WERI-Rb-1 (cell line): Measurements from ENCODE around the gene EEFSEC.

Experiments
- DNase-seq: peaks from one replicate; pipeline ENCODE4 v3.0.0-alpha.2; 2020
- H3K27ac ChIP-seq: fragments of 250-450 bp; sonication (Bioruptor Pico); 2 replicates; pipeline ENCODE4 v1.5.1; 2020; ENCODE audit warnings: mild to moderate bottlenecking, moderate library complexity
- H3K27me3 ChIP-seq: fragments of 250-450 bp; sonication (Bioruptor Pico); 2 replicates; pipeline ENCODE4 v1.5.1; 2021; ENCODE audit warnings: mild to moderate bottlenecking, low read depth, moderate library complexity; ENCODE audit not compliant: insufficient read depth, severe bottlenecking
- H3K36me3 ChIP-seq: fragments of 250-450 bp; sonication (Bioruptor Pico); 2 replicates; pipeline ENCODE4 v1.5.1; 2020; ENCODE audit warnings: mild to moderate bottlenecking, moderate library complexity
- H3K4me3 ChIP-seq: 2 replicates; pipeline ENCODE4 v1.5.1; 2011; ENCODE audit warnings: low read depth, mild to moderate bottlenecking, control low read depth, low read length
- H3K9me3 ChIP-seq: fragments of 250-450 bp; sonication (Bioruptor Pico); 2 replicates; pipeline ENCODE4 v1.5.1; 2021; ENCODE audit warnings: mild to moderate bottlenecking, moderate library complexity; ENCODE audit not compliant: severe bottlenecking
- CTCF ChIP-seq: IDR thresholded peaks from 2 replicates; pipeline ENCODE4 v1.5.1; 2011; ENCODE audit warnings: low read depth, mild to moderate bottlenecking, control low read depth, inconsistent platforms, low read length

EEFSEC gene

DNA sequence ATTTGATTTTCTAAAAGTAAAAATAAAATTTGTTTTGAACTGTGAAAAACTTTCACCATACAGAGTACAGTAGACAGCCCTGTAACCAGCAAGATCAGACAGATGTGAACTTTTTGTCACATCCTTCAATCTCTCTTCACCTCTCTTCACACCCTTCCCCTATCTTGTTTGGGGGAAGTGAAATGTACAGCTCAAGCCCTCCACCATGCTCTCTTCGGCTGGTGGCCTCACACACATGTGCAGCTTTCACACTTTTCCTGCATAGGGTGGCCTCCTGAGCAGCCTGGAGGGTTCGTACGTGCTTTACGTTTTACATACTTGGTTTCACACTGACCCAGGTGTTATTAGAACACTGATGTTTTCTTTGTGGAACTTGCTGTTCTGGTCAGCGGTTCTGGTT is 227.0 kb downstream of the EEFSEC start:
- Histone ChIP-seq H3K36me3 (no peaks in the 10 kb centered on the region), H3K4me3 (no peak overlapping the region), H3K27ac (no peak overlapping the region), H3K9me3 (no peaks in the 10 kb centered on the region), H3K27me3 (no peaks in the 10 kb centered on the region)
- no peak for DNase-seq
- no peak for TF ChIP-seq CTCF

GRCh38 chr3:128380719-128381118 is 227.4 kb downstream of the EEFSEC start:
- no peak for DNase-seq
- TF ChIP-seq CTCF = no peak
- no peak overlapping the region for H3K4me3 ChIP-seq
- H3K27me3 ChIP-seq = no peaks in the 10 kb centered on the region
- H3K27ac ChIP-seq = no peak overlapping the region
- no peaks in the 10 kb centered on the region for H3K36me3 ChIP-seq
- no peaks in the 10 kb centered on the region for H3K9me3 ChIP-seq

GRCh38 chr3:128381609-128382008 is 228.3 kb downstream of the EEFSEC start:
- DNase-seq = no peak
- Histone ChIP-seq H3K36me3 (no peaks in the 10 kb centered on the region), H3K4me3 (no peak overlapping the region), H3K9me3 (no peaks in the 10 kb centered on the region), H3K27me3 (no peaks in the 10 kb centered on the region), H3K27ac (no peak overlapping the region)
- no peak for TF ChIP-seq CTCF

- Histone ChIP-seq H3K4me3 (no peak overlapping the region), H3K27me3 (no peaks in the 10 kb centered on the region), H3K36me3 (no peaks in the 10 kb centered on the region), H3K9me3 (no peaks in the 10 kb centered on the region), H3K27ac (no peak overlapping the region)
- DNase-seq = no peak
- no peak for TF ChIP-seq CTCF
Measured at GRCh38 chr3:128382221-128382807, 229.0 kb downstream of the EEFSEC start.

- no peaks in the 10 kb centered on the region for H3K36me3 ChIP-seq
- H3K4me3 ChIP-seq = no peak overlapping the region
- no peak for DNase-seq
- H3K9me3 ChIP-seq = no peaks in the 10 kb centered on the region
- no peaks in the 10 kb centered on the region for H3K27me3 ChIP-seq
- H3K27ac ChIP-seq = no peak overlapping the region
- no peak for TF ChIP-seq CTCF
Measured at GRCh38 chr3:128383316-128384235, 230.3 kb downstream of the EEFSEC start.
